Measurements from ENCODE around the gene PFKL. TPM values are rescaled to one million over a fixed set of nuclear protein-coding genes. Genes with fewer than 3 reads are reported as not detected.

Gene PFKL
- total RNA-seq, 4 donors from 2014 or later, result 68.5 to 103 (median 96.8) TPM

DNA sequence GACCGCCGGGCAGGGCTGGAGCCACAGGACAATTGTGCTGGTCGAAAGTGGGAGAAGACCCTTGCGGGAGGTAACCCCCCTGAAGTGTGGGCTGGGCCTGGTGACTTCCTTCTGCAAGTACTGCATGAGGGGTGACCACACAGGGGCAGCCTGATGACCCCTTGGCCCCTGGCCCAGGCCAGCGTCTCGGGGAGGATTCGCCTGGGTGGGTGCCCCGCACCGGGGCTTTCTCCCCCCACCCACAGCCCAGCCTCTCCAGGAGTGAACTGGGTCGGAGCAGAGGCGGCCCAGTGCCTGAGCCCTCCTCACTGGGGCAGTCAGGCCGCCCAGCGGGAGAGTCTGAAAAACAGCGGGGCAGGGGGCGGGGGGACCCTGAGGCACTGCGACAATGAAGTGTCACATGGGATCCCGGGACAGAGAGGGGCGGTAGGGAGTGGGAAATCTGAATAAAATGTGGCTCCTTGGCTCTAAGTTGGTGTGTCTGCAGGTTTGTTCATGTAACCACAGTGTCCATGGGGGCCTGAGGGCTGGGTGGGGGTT lies 36.6 kb upstream of the PFKL start:
- no peaks in the 10 kb centered on the region for H3K36me3 ChIP-seq
- TF ChIP-seq, protein P1, sequence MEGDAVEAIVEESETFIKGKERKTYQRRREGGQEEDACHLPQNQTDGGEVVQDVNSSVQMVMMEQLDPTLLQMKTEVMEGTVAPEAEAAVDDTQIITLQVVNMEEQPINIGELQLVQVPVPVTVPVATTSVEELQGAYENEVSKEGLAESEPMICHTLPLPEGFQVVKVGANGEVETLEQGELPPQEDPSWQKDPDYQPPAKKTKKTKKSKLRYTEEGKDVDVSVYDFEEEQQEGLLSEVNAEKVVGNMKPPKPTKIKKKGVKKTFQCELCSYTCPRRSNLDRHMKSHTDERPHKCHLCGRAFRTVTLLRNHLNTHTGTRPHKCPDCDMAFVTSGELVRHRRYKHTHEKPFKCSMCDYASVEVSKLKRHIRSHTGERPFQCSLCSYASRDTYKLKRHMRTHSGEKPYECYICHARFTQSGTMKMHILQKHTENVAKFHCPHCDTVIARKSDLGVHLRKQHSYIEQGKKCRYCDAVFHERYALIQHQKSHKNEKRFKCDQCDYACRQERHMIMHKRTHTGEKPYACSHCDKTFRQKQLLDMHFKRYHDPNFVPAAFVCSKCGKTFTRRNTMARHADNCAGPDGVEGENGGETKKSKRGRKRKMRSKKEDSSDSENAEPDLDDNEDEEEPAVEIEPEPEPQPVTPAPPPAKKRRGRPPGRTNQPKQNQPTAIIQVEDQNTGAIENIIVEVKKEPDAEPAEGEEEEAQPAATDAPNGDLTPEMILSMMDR (IDR thresholded peaks at IDR 0.05), result no peak
- TF ChIP-seq POLR2A (IDR thresholded peaks at IDR 0.05), result no peak
- DNase-seq, result no peak
- H3K4me1 ChIP-seq, result no peaks in the 10 kb centered on the region
- intact Hi-C loops (cut with DNase I), result no loop called here
- 39 to 44% methylated on average over 13 to 18 of the region's 18 CpGs for WGBS, 2 donors
- H3K9me3 ChIP-seq, result no peaks in the 10 kb centered on the region
- H3K27me3 ChIP-seq, result no peaks in the 10 kb centered on the region
- H3K4me3 ChIP-seq (replicated peaks in 1 of 3), result no peak overlapping the region
- H3K27ac ChIP-seq, result no peak overlapping the region

DNA sequence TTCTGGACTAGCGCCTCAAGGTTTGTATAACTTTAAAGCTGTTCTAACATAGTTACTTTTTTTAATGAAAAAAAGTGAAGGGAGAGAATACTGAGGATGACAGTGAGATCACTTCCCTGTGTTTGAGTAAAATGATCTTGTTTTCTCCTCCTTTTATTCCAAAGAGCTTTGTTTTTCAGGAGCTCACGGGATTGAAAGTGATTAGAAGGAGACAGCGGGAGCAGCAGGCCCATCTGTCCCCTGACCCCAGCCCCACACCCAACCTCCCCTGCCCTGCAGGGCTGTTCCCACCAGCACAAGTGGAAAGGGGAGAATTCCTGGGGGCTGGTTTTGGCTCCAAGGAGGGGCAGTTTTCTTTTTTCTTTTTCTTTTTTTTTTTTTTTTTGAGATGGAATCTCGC lies 36.1 kb upstream of the PFKL start:
- H3K27ac ChIP-seq, result no peak overlapping the region

DNA sequence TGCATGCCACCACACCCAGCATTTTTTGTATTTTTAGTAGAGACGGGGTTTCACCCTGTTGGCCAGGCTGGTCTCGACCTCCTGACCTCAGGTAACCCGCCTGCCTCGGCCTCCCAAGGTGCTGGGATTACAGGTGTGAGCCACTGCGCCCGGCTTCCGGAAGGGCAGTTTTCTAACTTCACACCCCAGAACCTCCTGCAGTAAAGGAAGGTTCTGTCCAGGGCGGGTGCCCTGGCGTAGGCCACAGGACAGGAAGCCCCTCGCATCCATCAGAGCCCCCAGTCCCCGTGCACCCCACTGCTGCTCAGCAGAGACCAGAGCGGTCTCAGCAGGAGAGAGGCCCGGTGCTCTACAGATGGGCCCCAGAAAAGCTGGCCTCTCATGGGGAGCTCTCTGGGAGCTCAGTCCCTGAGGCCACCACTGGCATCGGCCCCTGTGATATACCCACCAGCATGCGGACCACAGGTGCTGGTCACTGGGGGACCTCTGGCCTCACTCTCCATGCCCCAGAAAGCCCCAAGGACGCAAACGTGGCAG lies 34.1 kb upstream of the PFKL start:
- no peak overlapping the region for H3K4me3 ChIP-seq (replicated peaks in 1 of 3)
- intact Hi-C loops (cut with DNase I), result no loop called here
- H3K27ac ChIP-seq, result no peak overlapping the region
- no peaks in the 10 kb centered on the region for H3K4me1 ChIP-seq
- TF ChIP-seq, protein P1 (IDR thresholded peaks at IDR 0.05), result no peak
- no peak for TF ChIP-seq POLR2A (IDR thresholded peaks at IDR 0.05)
- no peaks in the 10 kb centered on the region for H3K36me3 ChIP-seq
- no peaks in the 10 kb centered on the region for H3K9me3 ChIP-seq
- DNase-seq, result no peak
- no peaks in the 10 kb centered on the region for H3K27me3 ChIP-seq
- 97 to 98% methylated on average over 7 to 9 of the region's 17 CpGs for WGBS, 2 donors

More for the DNA sequence above, 36.1 kb upstream of the PFKL start:
- intact Hi-C loops (cut with DNase I), result no loop called here
- H3K9me3 ChIP-seq, result no peaks in the 10 kb centered on the region
- DNase-seq, result no peak
- no peak for TF ChIP-seq POLR2A (IDR thresholded peaks at IDR 0.05)
- TF ChIP-seq, protein P1 (IDR thresholded peaks at IDR 0.05), result no peak
- H3K4me1 ChIP-seq, result no peaks in the 10 kb centered on the region
- no peaks in the 10 kb centered on the region for H3K36me3 ChIP-seq
- WGBS, 2 donors, result 83 to 84% methylated on average over 4 of the region's 4 CpGs
- no peak overlapping the region for H3K4me3 ChIP-seq (replicated peaks in 1 of 3)
- no peaks in the 10 kb centered on the region for H3K27me3 ChIP-seq

DNA sequence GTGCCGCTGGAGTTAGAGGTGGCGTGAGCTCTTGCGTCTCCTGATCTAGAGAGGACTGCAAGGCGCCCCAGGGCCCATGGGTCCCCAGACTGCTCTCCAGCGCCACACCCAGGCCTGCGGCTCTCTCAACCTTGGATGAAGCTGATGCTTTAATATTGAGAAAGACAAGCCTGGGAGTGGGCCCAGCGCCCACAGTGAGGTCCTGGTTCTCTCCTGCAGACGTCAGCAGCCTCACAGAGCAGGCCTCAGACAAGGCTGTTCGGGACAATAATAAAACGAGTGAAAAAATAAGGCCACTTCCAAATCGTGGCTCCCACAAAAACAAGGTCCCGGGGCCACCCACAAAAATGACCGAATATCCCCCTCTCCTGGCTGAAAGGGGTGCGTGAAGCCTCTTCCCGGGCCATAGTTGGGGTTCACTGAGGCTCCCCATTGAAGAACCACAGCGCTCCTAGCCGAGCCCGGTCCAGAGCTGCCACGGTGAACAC lies 32.2 kb upstream of the PFKL start:
- intact Hi-C loops (cut with DNase I), result no loop called here
- no peak overlapping the region for H3K4me3 ChIP-seq (replicated peaks in 1 of 3)
- 74 to 86% methylated on average over 19 of the region's 19 CpGs for WGBS, 2 donors
- H3K4me1 ChIP-seq, result no peaks in the 10 kb centered on the region
- no peak for DNase-seq
- H3K9me3 ChIP-seq, result no peaks in the 10 kb centered on the region
- H3K27me3 ChIP-seq, result no peaks in the 10 kb centered on the region
- no peak overlapping the region for H3K27ac ChIP-seq
- TF ChIP-seq, protein P1 (IDR thresholded peaks at IDR 0.05), result peak in 1 of 6 experiments; percentile 4
- no peak for TF ChIP-seq POLR2A (IDR thresholded peaks at IDR 0.05)
- no peaks in the 10 kb centered on the region for H3K36me3 ChIP-seq

DNA sequence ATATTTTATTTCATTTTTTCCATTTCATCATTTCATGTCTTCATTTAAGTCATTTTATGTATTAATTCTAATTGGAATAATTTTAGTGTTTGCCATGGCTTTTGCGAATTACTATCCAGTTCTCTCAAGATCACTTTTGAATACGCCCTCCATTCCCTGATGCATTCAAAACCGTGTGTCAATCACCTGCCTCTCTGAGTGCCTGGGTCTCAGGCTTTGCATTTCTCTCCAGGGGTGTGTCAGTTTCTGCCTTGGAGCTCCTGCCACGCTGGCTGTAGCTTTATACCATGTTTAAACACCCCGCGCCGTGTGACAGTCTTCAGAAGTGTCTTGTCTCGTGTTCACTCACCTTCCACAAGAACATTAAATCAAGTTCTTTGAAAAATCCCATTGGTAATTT lies 30.8 kb upstream of the PFKL start:
- 80 to 83% methylated on average over 8 of the region's 8 CpGs for WGBS, 2 donors

More for the DNA sequence above, 30.8 kb upstream of the PFKL start:
- intact Hi-C loops (cut with DNase I), result no loop called here
- Histone ChIP-seq H3K36me3 (no peaks in the 10 kb centered on the region), H3K9me3 (no peaks in the 10 kb centered on the region), H3K4me3 (replicated peaks in 1 of 3) (no peak overlapping the region), H3K27me3 (no peaks in the 10 kb centered on the region), H3K27ac (no peak overlapping the region), H3K4me1 (no peaks in the 10 kb centered on the region)
- no peak for DNase-seq
- TF ChIP-seq, protein P1 (IDR thresholded peaks at IDR 0.05), result no peak
- TF ChIP-seq POLR2A (IDR thresholded peaks at IDR 0.05), result no peak

Measured in thyroid gland (tissue), 4 donors.